Upper lobe of right lung (tissue), 1 donor: Measurements from ENCODE around the gene PTAFR. TPM values are rescaled to one million over a fixed set of nuclear protein-coding genes. Genes with fewer than 3 reads are reported as not detected.

ENCODE experiments used
- ATAC-seq: fragments of 200-7000 bp; cut with Tn5 transposase; one replicate; pipeline ENCODE4 v1.9.1; 2020; ENCODE audit warnings: mild to moderate bottlenecking, moderate library complexity
- DNase-seq: peaks from one replicate; pipeline ENCODE4 v3.0.0-alpha.2; 2020
- H3K27ac ChIP-seq: fragments of 200-600 bp; one replicate; pipeline ENCODE4 v1.8.0; 2022
- H3K27me3 ChIP-seq: fragments of 200-600 bp; one replicate; pipeline ENCODE4 v1.8.0; 2022; ENCODE audit warnings: mild to moderate bottlenecking
- H3K36me3 ChIP-seq: fragments of 200-600 bp; one replicate; pipeline ENCODE4 v1.8.0; 2022
- H3K4me1 ChIP-seq: fragments of 200-600 bp; one replicate; pipeline ENCODE4 v1.8.0; 2022
- H3K4me3 ChIP-seq: fragments of 200-600 bp; one replicate; pipeline ENCODE4 v1.8.0; 2022; ENCODE audit warnings: mild to moderate bottlenecking
- H3K9me3 ChIP-seq: fragments of 200-600 bp; one replicate; pipeline ENCODE4 v1.8.0; 2022
- intact Hi-C: fragments of 100-400 bp; cut with DNase I; formaldehyde crosslinking; loops from one replicate; pipeline ENCODE4 v1.11.0; 2022
- total RNA-seq: library from RNA; stranded (reverse); fragmentation: NEBNext Ultra II Directional; extraction: Animal tissue kit (Norgen Biotek cat#: 25700); gene quantifications from one replicate; pipeline ENCODE4 v1.2.1, GENCODE V29; 2021
- TF ChIP-seq, protein P1 (sequence below): fragments of 200-600 bp; IDR thresholded peaks from one replicate; pipeline ENCODE4 v1.8.0; 2022; ENCODE audit warnings: antibody characterized with exemption
- donor health status: DM: no; HTN: yes; CAD: no; lungs with severe emphysema.

PTAFR gene
- total RNA-seq, 1 donor from 2014 or later, result 31.6 TPM

DNA sequence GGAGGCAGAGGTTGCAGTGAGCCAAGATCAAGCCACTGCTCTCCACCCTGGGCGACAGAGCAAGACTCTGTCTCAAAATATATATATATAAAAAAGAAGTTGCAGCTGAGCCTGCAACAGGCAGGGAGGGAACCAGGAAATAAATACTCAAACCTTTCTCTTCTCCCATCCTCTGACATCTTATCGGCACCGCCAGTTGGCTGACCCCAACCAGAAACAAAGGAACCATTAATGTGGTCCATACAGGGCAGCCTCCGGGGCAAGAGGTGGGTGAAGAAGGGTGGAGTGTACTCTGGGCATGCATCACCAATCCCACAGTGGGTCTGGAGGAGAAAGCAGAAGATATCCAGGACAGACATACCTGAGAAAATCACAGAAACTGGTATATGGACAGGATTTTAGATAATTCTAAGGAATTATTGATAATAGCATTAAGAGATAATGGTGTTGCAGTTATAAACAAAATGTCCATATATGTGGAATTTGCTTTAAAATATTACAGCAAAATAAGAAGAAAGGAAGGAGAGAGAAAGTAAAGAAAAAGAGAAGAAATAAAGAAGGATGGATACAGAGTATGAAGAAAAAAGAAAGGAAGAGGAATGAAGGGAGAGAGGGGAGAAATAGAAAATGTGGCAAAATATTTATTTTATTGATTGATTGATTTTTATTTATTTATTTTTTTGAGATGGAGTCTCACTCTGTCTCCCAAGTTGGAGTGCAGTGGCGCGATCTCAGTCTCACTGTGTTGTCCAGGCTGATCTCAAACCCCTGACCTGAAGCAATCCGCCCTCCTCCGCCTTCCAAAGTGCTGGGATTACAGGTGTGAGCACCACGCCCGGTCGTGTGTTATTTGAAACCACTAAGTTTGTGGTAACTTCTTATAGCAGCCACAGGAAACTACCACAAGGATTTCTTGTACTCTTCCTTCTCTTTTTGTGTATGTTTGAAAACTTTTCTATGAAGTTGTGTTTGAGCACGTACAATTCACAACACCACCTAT is 4.1 kb upstream of the PTAFR start:
- Histone ChIP-seq H3K27me3 (no peaks in the 10 kb centered on the region), H3K27ac (no peak overlapping the region), H3K9me3 (no peaks in the 10 kb centered on the region), H3K36me3 (no peaks in the 10 kb centered on the region), H3K4me1 (no peaks in the 10 kb centered on the region), H3K4me3 (no peak overlapping the region)
- no peak for DNase-seq
- ATAC-seq, result no peak
- TF ChIP-seq, protein P1, sequence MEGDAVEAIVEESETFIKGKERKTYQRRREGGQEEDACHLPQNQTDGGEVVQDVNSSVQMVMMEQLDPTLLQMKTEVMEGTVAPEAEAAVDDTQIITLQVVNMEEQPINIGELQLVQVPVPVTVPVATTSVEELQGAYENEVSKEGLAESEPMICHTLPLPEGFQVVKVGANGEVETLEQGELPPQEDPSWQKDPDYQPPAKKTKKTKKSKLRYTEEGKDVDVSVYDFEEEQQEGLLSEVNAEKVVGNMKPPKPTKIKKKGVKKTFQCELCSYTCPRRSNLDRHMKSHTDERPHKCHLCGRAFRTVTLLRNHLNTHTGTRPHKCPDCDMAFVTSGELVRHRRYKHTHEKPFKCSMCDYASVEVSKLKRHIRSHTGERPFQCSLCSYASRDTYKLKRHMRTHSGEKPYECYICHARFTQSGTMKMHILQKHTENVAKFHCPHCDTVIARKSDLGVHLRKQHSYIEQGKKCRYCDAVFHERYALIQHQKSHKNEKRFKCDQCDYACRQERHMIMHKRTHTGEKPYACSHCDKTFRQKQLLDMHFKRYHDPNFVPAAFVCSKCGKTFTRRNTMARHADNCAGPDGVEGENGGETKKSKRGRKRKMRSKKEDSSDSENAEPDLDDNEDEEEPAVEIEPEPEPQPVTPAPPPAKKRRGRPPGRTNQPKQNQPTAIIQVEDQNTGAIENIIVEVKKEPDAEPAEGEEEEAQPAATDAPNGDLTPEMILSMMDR, result no peak
- intact Hi-C loops, result no loop called here

DNA sequence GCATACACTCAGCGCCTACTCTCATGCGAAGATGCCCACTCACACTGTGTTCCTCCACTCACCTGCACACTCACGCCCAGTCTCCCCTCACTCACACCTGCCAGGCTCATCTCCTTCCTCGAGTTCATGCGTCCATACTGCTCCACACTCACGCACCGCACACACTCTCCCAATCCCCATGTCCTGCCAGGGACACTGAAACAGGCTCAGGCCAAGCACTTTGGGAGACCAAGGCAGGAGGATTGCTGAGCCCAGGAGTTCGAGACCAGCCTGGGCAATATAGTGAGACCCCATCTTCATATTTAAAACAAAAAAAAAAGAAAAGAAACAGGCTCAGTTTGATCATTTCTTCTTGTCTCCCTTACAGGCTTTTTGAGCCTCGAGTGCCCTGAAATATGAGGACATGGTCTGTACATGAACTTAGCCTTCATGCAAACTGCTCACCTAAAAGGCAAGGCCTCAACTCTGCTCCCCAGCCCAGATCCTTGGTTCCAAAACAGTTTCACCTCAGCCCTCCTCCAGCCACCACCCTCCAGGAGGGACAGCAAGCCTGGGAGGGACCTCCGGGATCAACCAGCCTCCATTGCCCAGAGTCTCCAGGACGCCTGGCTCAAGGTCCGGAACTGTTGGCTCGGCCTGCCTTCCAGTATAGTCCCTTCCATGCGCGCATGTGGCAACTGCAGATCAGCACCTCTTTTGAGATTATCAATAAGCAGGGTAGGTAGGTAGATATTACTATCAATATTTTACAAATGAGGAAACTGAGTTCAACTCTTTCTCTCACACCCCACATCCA is 2.4 kb upstream of the PTAFR start:
- intact Hi-C loops, result no loop called here
- peaks cover 7% of the 10 kb centered on the region for H3K4me1 ChIP-seq
- DNase-seq, result no peak
- H3K36me3 ChIP-seq, result no peaks in the 10 kb centered on the region
- no peak overlapping the region for H3K27ac ChIP-seq
- no peak overlapping the region for H3K4me3 ChIP-seq
- no peak for ATAC-seq
- TF ChIP-seq, protein P1, result no peak
- no peaks in the 10 kb centered on the region for H3K27me3 ChIP-seq
- no peaks in the 10 kb centered on the region for H3K9me3 ChIP-seq

DNA sequence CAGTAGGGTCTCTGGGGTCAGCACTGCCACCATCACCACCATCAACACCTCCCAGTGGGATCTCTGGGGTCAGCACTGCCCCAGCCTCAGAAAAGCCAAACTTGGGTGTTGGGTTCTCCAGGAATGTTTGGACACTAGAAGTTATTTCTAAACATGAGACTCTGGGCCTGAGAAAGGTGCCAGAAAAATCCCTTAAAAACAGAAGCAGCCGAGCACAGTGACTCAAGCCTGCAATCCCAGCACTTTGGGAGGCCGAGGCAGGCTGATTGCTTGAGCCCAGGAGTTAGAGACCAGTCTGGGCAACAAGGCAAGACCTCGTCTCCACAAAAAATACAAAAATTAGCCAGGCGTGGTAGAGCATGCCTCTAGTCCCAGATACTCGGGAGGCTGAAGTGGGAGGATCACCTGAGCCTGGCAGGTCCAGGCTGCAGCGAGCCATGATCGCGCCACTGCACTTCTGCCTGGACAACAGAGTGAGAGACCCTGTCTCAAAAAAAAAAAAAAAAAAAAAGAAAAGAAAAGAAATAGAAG is 470 bp downstream of the PTAFR start:
- H3K4me1 ChIP-seq, result peaks cover 29% of the 10 kb centered on the region
- intact Hi-C loops, result no loop called here
- DNase-seq (no peak), ATAC-seq (no peak)
- H3K36me3 ChIP-seq, result no peaks in the 10 kb centered on the region
- H3K4me3 ChIP-seq, result peak overlapping the region; percentile 35
- no peaks in the 10 kb centered on the region for H3K9me3 ChIP-seq
- TF ChIP-seq, protein P1, result no peak
- H3K27ac ChIP-seq, result peak overlapping the region; percentile 80
- H3K27me3 ChIP-seq, result no peaks in the 10 kb centered on the region

DNA sequence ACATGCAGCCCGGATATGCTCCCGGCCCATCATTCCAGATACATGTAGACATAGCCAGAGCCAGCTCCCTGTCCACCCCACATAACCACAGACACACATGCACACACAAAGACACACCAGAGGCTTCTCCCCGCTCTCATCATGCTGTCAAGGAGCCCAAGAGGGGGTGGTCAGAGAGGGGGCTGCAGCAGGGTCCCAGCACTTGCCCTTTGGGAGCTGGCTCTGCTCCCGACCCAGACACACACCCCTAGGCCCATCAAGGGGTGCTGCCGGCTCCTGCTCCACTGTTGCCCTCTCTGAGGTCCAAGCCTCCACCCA is 2.6 kb downstream of the PTAFR start:
- intact Hi-C loops, result no loop called here
- ATAC-seq, result no peak
- H3K27ac ChIP-seq, result peak overlapping the region; percentile 80
- DNase-seq, result no peak
- TF ChIP-seq, protein P1, result no peak
- H3K36me3 ChIP-seq, result no peaks in the 10 kb centered on the region
- no peaks in the 10 kb centered on the region for H3K27me3 ChIP-seq
- no peaks in the 10 kb centered on the region for H3K9me3 ChIP-seq
- H3K4me3 ChIP-seq, result peak overlapping the region; percentile 35
- peaks cover 29% of the 10 kb centered on the region for H3K4me1 ChIP-seq

DNA sequence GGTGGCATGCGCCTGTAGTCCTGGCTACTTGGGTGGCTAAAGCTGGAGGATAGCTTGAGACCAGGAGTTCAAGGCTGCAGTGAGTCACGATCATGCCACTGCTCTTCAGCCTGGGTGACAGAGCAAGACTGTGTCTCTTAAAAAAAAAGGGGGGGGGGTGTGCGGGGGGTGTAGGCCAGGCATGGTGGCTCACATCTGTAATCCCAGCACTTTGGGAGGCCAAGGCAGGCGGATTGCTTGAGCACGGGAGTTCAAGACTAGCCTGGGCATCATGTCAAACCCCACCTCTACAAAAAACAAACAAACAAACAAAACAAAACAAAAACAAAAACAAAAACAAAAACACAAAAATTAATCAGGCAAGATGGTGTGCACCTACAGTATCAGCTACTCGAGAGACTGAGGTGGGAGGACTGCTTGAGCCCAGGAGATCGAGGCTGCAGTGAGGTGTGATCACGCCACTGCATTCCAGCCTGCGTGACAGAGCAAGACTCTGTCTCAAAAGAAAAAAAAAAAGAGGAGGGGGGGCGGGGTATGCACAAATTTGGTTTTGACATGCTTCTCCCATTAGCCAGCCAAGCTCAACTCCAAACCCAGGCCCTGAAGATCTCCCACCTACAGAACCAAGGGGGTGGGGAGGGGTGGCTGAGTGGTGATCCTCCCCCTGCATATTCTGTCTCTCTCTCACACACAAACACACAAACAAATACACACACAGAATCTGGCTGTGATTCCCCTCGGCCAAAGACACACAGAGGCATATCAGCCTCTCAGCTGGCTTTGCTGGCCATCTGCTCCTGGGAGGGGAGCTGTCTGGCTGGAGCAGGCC is 3.1 kb downstream of the PTAFR start:
- Histone ChIP-seq H3K36me3 (no peaks in the 10 kb centered on the region), H3K4me3 (peak overlapping the region; percentile 35), H3K9me3 (no peaks in the 10 kb centered on the region), H3K27ac (peak overlapping the region; percentile 80), H3K27me3 (no peaks in the 10 kb centered on the region), H3K4me1 (peaks cover 32% of the 10 kb centered on the region)
- no peak for ATAC-seq
- TF ChIP-seq, protein P1, result no peak
- DNase-seq, result no peak
- intact Hi-C loops, result no loop called here
